ENCODE data around the gene CASZ1. TPM values are rescaled to one million over a fixed set of nuclear protein-coding genes. Genes with fewer than 3 reads are reported as not detected.

The CASZ1 gene
- total and polyA plus RNA-seq, 9 of the 15 experiments (the other 6 are each of a cell fraction or from before 2014, with no cell fraction given), result 0.01 to 4.0 (median 0.76) TPM; not detected in 1

- POLR2A ChIA-PET, result no interaction called here
- no peak overlapping the region; the same call in 2 of the 3 replicates for H3K27ac ChIP-seq (ENCODE audit: extremely low read depth, low read depth, low read length)
- no peaks in the 10 kb centered on the region for H3K9me3 ChIP-seq (replicated peaks; ENCODE audit: control insufficient read depth, insufficient read depth, low read depth, low read length)
- FAIRE-seq (no peak), DNase-seq (ENCODE audit: extremely low read depth in 1 of 4, low spot score in 3 of 4) (no peak), ATAC-seq (no peak)
- H3K27me3 ChIP-seq (ENCODE audit: control insufficient read depth in 2 of 2, insufficient read depth in 2 of 2, low read length in 2 of 2), result peaks cover 41 to 66% of the 10 kb centered on the region in 2 experiments
- intact Hi-C loops (cut with micrococcal nuclease) (no loop called here), in situ Hi-C loops (cut with MboI) (no loop called here)
- no TSS peak for BruUV-seq (replicated peaks)
- no peak overlapping the region for H3K9ac ChIP-seq (ENCODE audit: insufficient read depth in 1 of 2, low read depth in 2 of 2, low read length in 2 of 2)
- no peak overlapping the region for H3K4me3 ChIP-seq
- peaks cover 14% of the 10 kb centered on the region for H4K20me1 ChIP-seq (replicated peaks; ENCODE audit: control insufficient read depth, insufficient read depth, low read length)
- H3K9me1 ChIP-seq (ENCODE audit: control insufficient read depth, insufficient read depth, low read length), result no peaks in the 10 kb centered on the region
- H3K79me2 ChIP-seq (ENCODE audit: control insufficient read depth, insufficient read depth, low read length), result no peaks in the 10 kb centered on the region
- CTCF ChIA-PET (ENCODE audit: low intra/inter-chr PET ratio), result no interaction called here
- 3% methylated on average over 11 of the region's 11 CpGs for WGBS (ENCODE audit: insufficient coverage, low coverage, missing lambda C conversion rate)
- no peak overlapping the region for H3K4me2 ChIP-seq (ENCODE audit: insufficient read depth, low read length)
- no peaks in the 10 kb centered on the region for H3K36me3 ChIP-seq (ENCODE audit: control insufficient read depth, insufficient read depth, low read length)
- TF ChIP-seq SAFB2 (IDR thresholded peaks at IDR 0.05; ENCODE audit: borderline replicate concordance, low read depth, low read length, severe bottlenecking), result no peak
- no peak for TF ChIP-seq ZNF395 (CRISPR knock-in tag; IDR thresholded peaks at IDR 0.05)
- TF ChIP-seq ZNF197 (CRISPR knock-in tag; IDR thresholded peaks at IDR 0.05; ENCODE audit: low read depth), result no peak
- TF ChIP-seq GATA2 (CRISPR knock-in tag; IDR thresholded peaks at IDR 0.05), result no peak
- peak; percentile 89 for TF ChIP-seq ZFP36 (IDR thresholded peaks at IDR 0.05; ENCODE audit: low read depth, low read length, partially characterized antibody)
- TF ChIP-seq POLR2AphosphoS5 (IDR thresholded peaks at IDR 0.05; ENCODE audit: control insufficient read depth, insufficient read depth, low read depth, low read length), result no peak
- H3K4me1 ChIP-seq (replicated peaks in 1 of 2; ENCODE audit: control insufficient read depth in 2 of 2, insufficient read depth in 2 of 2, low read length in 2 of 2), result peaks cover 0 to 18% of the 10 kb centered on the region in 2 experiments; a peak in 2 of 5 replicates
- no peak overlapping the region for H2AFZ ChIP-seq (ENCODE audit: low read depth, low read length)
Measured at GRCh38 chr1:10733474-10734366, 62.7 kb downstream of the CASZ1 start.
